ENCODE measurements around the gene HPCAL4.

DNA sequence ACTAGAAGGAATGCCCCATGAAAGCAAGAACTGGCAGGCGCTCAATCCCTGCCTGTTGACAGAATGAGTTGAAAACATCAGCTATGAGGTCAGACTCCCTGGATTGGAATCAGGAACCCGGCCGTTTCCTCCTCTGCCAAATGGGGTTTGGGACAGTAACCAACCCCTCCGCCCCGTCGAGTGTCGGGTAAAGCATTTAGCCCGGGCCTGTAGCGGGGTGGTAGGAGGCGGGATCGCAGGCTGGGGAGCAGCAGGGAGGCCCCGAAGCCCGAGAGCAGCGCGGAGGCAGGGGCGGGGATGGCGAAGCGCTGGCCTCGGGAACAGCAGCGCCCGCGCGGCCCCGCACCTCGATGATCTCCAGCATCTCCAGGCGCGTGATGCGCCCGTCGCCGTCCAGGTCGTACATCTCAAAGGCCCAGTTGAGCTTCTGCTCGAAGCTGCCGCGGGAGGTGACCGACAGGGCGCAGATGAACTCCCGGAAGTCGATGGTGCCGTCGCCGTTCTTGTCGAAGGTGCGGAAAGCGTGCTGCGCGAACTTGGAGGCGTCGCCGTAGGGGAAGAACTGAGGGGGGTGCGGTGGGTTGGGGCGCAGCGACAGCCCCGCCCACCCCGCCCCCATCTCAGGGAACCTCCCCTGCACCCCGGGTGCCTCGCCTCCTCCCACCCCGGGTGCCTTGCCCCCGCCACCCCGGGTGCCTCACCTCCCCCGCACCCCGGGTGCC, 7.5 kb downstream of the HPCAL4 start:
- TF ChIP-seq, protein P1, sequence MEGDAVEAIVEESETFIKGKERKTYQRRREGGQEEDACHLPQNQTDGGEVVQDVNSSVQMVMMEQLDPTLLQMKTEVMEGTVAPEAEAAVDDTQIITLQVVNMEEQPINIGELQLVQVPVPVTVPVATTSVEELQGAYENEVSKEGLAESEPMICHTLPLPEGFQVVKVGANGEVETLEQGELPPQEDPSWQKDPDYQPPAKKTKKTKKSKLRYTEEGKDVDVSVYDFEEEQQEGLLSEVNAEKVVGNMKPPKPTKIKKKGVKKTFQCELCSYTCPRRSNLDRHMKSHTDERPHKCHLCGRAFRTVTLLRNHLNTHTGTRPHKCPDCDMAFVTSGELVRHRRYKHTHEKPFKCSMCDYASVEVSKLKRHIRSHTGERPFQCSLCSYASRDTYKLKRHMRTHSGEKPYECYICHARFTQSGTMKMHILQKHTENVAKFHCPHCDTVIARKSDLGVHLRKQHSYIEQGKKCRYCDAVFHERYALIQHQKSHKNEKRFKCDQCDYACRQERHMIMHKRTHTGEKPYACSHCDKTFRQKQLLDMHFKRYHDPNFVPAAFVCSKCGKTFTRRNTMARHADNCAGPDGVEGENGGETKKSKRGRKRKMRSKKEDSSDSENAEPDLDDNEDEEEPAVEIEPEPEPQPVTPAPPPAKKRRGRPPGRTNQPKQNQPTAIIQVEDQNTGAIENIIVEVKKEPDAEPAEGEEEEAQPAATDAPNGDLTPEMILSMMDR (IDR thresholded peaks at IDR 0.05; ENCODE audit: borderline replicate concordance, extremely low read depth, low read length, poor library complexity, severe bottlenecking) = no peak
- no peak for TF ChIP-seq EZH2 (IDR thresholded peaks at IDR 0.05; ENCODE audit: borderline replicate concordance, low read depth, low read length, severe bottlenecking)
